Fibroblast of skin of back (primary cell): ENCODE results near the gene PCP4L1.
"Not testable (repeated sequence)": the region's sequence is repeated elsewhere in the genome, so short reads cannot be mapped to it uniquely, and the experiment has no call there.

Source experiments
- DNase-seq: peaks from one replicate; pipeline ENCODE4 v3.0.0-alpha.2; 2013

PCP4L1 gene

DNA sequence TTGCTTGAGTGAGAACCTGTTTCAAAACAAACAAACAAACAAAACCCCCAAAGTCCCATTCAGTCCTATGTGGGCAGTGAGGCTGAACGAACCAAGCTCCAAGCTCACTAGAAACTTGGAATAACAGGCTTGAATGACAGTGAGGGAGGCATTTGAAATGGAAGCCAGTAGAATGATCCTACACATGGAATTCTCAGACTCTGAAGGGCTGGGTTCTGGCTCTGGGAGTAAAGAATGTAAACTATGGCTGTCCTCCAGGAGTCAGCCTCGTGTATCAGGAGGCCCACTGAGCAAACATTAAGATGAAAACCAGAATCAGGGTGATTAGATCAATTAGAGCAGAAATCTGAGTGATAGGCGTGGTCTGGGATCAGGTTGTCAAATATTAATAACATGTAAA, 14.9 kb downstream of the PCP4L1 start:
- no peak for DNase-seq

DNA sequence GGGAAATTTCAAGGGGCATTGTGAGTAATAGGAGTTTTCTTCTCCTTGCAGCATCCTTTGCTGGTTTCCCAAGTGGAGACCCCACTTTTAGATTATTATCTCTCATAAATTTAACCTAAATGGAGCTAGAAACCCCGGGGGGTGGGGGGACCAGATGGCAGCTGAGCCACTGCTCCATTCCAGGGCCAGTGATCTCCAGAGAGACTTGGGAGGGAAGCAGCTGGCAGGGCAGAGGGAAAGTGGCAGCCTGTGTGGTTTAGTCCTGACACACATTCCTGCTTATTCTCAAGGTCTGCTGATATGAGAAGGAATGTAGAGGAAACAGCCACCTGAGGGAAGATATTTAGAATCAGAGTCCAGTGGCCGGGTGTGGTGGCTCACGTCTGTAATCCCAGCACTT, 16.3 kb downstream of the PCP4L1 start:
- no peak for DNase-seq

DNA sequence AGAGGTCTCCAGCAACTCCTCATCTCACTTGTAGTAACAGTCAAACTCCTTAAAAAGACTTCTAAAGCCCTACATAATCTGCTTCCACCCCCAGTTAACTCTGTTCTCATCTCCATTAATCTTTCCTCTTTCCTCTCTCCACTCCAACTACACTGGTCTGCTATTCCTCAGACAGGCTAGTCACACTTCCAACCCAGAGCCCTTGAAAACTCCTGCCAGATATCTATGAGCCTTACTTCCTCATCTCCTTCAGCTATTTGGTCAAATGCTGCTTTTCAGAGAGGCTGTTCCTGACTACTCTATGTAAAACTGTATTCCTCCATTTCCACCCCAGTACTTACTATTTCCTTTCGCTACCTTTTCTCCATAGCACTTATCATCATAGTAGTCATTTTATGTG, 24.4 kb downstream of the PCP4L1 start:
- no peak for DNase-seq

DNA sequence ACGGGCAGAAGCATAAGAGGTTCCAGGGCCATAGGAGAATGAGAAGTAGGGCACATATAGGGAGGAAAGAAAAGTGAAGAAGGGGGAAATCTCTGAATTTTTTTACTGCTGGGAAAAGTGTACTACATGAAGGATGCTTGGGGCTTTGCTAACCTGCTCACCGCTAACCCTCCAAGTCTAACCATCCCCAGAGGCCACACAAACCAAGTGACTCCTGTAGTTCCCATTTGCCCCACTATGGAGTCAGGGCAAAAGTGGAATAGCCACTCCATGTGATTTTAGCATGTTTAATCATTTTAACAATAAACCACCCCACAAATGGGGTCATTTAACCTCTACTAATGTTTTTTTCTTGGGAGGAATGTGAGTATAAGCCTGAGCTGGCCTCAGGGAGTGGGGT, 26.6 kb downstream of the PCP4L1 start:
- DNase-seq: no peak

DNA sequence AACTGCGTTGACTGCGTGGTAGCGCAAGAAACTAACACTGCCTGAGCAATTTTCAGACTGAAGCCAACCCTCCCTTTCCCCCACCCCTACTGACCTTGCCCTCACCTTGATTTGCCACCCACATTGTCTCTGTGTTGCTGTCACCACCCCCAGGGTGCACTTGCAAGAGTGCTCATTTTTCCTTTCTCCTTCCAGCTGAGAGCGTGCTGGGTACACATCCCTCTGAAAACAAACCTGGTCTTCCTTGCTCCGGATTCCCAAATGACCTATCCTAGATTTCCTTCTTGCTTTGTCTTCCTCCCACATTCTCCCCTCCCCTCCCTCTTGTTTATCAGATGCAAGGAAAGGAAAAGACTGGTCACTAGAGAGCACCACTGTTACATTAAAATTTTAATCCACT, 27.0 kb downstream of the PCP4L1 start:
- DNase-seq: no peak

DNA sequence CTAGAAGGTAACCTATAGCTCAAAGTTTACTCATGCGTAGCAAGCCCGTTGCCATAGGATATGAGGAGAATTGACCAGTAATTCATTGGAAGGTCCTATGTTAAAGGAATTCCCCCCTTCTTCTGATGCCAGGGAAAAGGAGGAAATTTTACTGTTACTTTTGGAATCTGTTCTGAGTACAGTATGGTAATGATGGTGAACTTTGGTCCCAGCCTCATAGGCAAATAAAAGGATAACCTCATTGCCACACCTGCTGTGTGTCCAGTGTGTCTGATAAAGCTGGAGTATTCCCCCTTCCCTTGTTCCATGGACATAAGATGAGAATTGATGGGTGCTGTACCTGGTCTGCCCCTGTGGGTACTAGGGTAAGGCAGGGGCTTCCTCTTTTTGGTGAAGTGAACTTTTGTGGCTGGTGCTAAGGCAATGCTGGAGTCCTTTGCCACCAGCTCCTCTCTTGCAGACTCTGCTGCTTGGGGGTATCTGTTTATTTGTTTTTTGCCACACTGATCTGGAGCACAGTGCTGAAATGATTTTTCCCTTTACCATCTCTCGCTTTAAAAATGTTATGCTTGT, 29.0 kb downstream of the PCP4L1 start:
- DNase-seq: no peak

DNA sequence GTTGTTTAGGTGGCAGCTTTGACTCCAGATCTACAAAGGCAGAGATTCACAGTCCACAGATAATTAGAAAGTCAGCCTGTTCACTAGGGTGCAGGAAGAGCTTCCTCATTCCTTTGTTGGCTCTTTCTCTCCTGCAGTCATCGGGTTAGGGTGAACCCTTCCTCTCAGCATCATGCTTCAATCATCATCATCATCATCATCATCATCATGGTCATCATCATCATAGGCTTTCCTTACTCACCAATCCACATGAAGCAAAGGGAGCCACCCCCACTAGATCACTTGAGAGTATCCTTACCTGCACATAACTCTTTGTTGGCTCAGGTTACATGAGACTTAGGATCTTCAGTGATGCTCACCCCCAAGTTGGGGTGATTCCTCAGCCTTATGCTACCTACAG, 32.2 kb downstream of the PCP4L1 start:
- DNase-seq: no peak

DNA sequence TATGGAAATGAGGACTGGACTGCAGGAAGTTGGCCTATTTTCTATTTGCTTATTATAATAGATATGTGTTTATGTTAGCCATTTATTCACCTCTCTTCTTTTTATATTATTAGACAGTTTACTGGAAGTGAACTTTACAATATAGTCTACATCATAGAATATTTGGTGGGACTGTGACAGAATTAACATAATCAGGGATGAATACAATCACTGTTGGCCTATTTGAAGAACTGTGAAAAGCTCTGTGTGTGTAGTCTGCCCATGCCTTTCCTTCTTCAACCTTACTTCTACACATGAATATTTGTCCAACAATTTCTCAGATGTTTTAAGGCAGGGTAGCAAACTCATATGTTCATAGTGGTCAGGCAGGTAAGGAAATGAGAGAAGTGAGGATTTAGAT, 38.9 kb downstream of the PCP4L1 start:
- no peak for DNase-seq

DNA sequence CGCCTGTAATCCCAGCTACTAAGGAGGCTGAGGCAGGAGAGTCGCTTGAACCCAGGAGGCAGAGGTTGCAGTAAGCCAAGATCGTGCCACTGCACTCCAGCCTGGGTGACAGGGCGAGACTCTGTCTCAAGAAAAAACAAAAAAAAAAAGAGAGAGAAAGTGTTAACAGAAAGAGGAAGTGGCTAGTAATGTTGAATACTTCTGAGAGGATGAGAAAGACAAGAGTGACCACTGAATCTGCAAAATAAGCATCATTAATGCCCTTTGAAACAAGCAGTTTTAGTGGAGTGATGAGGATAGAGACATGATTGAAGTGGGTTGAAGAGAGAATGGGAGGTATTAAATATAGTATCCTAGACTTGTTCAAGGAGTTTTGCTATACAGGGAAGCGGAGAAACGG, 39.6 kb downstream of the PCP4L1 start:
- DNase-seq: no peak

DNA sequence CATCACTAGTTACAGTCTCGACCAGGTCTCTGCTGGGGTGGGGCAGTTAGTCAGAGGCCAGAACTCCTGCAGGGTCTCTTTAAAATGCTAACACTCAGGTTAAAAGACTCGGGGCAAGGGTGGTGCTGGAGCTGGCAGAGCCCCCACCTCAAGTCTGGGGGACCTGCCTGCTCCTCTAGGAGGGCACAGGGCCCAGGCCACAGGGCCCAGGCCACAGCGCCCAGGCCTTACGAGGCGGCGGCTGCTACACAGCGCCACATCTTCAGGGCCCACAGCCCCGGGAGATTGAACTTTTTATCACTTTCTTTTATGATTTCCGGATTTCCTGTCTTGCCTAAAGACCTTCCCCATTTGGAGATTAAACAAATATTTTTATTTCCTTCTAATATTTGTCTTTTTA, 40.8 kb downstream of the PCP4L1 start:
- DNase-seq: no peak

DNA sequence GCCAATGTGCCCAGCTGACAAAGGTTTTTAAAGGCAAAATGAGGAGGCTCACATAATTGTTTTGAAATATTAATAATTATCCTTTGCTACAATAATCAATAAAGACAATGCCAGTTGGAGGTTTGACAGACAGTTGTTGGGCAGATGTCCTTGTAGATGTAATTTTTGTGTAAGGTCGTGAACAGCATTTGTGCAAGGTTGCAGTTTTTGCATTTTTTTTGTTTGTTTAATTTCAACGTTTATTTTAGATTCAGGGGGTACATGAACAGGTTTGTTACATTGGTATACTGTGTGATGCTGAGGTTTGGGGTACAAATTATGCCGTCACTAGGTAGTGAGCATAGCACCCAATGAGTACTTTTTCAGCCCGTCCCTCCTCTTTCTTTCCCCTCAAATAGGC, 41.9 kb downstream of the PCP4L1 start:
- DNase-seq: no peak

DNA sequence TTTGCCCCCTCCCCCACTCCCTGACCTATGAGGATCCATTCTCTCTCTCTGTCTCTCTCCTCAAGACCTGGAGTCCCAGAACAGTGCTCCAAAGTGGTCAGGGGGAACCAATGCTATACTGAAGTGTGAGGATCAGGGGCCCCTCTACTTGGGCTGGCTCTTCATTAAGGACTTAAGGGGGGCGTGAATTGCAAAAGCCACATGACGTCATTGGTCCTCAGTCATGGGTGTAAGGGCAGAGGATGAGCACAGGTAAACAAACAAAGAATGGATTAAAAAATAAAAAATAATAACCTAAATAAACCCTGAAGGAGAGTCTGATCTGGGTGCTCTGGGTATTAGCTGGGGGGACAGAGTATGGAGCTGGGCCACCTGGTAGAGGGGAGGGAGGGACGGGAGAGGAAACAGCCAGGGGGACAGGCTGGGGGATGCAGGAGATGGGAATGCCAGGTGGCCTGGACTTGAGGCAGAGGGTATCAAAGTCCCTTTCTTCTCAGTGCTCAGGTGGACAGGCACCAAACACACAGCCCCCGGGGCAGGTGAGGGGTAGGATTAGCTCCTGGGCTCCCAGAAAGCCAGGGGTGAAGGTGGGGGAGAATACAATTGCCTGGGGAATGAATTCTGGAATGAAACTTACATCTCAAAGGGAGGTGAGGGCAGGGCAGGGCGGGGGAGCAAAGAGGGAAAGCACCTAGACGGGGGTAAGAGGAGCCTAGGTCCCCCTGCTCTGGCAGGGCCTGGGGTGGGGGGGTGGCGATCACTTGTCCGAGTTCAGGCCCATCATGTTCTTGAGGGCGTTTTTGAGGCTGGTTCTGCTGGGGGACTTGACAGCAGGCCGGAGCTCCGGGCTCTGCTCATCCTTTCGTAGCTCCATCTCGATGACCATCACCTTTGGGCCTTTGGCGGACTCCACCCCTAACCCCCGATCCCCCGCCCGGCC, 46.7 kb downstream of the PCP4L1 start:
- no peak for DNase-seq

DNA sequence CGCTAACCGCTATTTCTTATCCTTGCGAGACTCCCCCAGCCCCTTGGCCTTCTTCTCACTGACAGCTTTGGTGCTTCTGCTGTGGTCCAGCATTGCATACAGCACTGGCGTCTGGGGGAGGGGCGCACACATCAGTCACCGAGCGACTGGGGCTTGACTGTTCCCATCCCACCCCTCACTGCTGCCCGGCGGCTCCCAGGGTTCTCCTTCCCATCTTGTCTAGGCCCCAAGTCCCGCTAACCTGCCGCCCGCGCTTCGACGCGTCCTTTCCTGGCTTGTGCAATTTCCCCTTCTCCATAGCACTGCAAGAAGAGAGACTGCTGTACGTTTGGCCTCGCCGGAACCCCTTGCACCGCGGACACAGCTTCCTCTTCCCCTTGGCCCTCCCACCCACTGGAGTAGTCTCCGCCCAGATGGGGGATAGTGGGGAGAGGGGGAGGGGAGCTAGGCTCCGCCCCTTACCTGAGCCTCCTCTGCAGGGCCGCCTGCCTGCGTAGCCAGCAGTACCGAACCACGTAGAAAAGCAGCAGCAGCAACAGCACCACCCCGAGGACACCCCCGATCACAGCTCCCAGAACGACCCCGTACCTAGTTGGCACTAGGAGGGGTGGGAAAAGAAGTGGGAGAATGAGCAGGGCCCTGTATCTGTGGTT, 47.4 kb downstream of the PCP4L1 start:
- peak; percentile 44 for DNase-seq

DNA sequence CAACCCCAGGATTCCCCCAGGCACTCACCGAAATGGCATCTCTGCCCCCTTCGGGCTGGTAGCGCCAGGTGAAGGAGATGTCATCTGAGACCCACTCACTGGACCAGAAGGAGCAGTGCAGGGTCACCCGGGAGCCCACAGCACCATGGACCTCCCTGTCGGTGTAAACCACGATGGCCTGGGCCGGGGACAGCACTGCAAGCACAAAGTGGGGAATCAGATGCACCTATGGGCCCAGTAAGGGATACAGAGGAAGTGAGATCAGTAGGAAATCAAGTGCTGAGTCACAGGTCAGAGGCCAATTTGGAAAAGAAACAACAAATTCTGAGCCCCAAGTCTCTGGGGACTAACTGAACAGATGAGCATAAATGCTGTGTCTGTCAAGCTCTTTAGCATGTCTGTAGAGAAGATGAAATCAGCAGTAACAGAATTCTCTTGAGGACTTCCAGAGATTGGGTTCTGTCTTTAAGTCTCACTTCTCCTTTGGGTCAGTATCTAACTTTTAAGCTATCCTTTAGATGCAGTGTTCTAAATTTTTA, 48.8 kb downstream of the PCP4L1 start:
- DNase-seq: peak; percentile 57

DNA sequence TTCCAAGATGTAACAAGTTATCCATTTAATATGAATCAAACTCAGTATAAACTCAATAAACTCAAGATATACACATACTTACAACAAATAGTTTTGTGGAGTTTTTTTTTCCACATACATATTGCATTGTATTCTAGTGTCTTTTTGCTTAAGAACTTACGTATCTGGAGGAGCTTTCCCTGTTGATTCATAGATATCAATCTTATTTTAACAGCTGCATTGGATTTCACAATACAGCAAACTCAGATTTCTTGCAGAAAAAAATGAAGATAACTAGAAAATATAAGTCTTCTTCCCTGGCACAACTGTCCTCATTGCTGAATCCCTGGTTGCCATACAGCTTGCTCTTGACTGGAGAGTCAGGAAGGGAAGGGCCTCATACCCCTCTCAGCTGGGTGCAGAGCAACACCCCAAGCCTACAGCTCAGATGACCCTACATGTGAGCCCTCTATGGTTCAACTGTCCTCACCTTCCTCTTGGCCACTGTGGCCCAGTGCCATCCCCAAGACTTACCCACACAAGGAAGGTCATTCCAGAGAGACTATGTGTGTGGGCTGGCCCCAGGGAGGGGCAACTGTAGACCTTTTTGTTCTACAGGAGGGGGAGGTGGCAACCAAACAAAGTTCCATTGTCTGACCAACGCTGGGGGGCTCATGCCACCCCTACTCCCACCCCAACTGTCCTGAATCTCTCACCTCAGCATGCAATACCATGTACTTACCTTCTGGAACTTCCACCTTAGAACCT, 49.5 kb downstream of the PCP4L1 start:
- no peak for DNase-seq

DNA sequence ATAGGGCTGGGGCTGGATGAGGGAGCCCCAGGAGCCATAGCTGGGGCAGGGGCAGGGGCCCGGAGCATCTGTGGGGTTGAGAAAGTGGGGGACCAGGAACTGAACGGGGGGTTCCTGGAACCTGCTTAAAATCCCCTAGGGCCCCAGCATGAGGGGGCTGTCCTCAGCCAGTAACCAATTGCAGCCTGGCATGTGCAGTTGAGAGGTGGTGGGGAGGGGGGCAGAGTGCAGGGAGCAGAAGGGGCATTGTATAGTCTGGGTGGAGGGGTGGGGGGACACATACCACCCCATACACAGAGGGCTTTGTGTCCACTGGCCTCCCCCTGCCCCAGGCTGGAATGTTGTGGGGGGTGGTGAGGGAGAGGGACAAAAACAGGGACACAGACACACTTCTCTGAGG, 51.3 kb downstream of the PCP4L1 start, which contains the start of gene MPZ:
Gene MPZ, minus strand, starts transcription at position 101 of the 400 bp plus-strand sequence. Its CDS starts 63 bp downstream, at position 38.
- no peak for DNase-seq

DNA sequence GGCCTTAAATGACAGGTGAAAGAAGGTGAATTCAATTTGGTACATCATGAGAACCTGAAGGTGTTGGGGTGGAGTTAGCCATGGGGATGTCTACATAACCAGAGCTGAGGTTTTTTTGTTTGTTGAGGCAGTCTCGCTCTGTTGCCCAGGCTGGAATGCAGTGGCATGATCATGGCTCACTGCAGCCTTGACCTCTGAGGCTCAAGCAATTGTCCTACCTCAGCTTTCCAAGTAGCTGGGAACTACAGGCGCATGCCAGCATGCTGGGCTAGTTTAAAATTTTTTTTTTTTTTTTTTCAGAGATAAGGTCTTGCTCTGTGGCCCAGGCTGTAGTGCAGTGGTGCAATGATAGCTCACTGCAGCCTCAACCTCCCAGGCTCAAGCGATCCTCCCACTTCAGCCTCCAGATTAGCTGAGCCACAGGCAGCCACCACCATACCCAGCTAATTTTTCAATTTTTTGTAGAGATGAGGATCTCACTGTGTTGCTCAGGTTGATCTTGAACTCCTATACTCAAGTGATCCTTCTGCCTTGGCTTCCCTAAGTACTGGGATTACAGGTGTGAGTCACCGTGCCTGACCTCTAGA, 53.1 kb downstream of the PCP4L1 start:
- no peak for DNase-seq

DNA sequence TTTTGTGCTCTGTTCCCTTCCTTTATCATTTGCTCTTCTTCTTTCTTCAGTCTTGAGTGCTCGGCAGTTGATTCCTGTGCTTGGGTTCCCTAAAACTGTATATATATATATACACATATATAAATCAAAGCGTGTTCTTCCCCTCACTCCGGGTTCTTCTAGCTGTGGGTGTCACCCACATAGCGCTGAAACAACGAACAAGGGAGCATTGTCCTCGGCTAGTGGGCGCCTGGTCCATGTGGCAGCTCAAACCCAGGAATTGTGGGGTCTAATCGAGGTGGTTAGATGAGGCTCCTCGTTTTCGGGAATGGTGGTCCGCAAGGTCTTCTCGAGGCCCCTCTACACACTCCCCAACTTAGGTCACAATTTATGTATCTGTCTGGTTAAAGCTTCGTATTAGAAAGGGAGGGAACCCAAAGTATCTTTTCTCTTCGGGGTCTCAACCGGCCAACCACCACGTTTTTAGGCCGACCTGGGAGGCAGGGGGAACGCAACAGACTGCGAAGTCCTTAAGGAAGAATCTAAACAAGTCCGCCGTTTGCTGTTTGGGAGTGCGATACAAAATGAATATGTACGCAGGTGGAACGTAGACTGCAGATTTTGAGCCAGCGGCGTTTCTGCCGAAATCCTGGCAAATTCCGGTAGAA, 55.1 kb downstream of the PCP4L1 start:
- no peak for DNase-seq

DNA sequence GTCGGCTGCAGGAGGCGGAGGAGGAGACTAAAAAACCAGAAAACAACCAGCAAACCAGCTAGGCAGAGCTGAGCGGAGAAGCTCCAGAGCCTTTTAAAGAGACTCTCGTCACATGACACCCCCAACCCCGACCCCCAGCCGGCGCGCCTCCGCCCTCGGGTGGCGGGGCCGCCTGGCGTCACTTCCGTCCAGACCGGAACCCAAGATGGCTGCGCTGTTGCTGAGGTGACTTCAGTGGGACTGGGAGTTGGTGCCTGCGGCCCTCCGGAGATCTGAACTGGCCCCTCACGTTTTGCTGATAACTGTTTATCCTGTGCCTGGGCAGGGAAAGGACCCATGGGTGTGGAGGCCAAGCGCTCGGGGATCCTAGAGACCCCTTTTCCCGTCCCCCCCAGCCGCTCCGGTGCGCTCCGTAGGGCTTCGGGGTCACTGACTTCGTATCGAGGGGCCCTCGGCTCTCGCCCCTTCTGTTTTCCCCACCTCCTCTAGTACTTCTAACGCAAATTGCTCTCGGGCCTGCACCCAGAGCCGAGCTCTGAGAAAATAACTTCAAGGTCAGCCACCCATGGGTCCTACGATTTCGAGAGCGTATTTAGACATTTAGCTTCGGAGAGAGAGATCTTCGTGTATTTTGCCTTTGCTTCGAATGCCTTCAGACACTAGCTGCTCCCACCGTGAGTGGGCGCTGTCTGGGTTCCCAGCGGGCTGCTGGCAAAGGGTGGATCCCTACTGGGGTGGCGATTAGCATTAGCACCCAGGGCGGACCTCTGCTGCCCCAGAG, 55.8 kb downstream of the PCP4L1 start, which contains the start of gene SDHC:
Gene SDHC, plus strand, starts transcription at position 181 of the 781 bp plus-strand sequence. Its CDS starts 25 bp downstream, at position 206.
- DNase-seq: peak; percentile 87

DNA sequence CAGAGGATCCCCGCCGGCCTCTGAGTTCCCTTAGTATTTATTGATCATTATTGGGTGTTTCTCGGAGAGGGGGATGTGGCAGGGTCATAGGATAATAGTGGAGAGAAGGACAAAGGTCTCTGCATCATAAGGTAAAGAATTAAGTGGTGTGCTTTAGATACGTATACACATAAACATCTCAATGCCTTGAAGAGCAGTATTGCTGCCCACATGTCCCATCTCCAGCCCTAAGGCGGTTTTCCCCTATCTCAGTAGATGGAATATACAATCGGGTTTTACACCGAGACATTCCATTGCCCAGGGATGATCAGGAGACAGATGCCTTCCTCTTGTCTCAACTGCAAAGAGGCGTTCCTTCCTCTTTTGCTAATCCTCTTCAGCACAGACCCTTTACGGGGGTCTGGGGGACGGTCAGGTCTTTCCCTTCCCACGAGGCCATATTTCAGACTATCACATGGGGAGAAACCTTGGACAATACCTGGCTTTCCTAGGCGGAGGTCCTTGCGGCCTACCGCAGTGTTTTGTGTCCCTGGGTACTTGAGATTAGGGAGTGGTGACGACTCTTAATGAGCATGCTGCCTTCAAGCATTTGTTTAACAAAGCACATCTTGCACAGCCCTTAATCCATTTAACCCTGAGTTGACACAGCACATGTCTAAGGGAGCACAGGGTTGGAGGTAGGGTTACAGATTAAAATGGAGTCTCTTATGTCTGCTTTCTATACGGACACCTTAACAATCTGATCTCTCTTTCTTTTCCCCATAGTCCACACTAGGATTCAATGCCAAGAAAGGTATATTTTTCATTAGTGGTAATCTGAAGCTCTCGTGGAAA, 57.5 kb downstream of the PCP4L1 start:
- DNase-seq: not testable (repeated sequence)
